Ascending aorta (tissue), 2 donors: ENCODE data around the gene HHAT. TPM values are rescaled to one million over a fixed set of nuclear protein-coding genes. Genes with fewer than 3 reads are reported as not detected.

Source experiments
- DNase-seq, 2 donors: peaks; one replicate each; pipeline ENCODE4 v3.0.0-alpha.2; 2019; ENCODE audit warnings: low spot score in 2 of 2
- H3K27ac ChIP-seq, 2 donors: fragments of 200-600 bp; sonication (generic); one replicate each; pipeline ENCODE4 v1.5.1; 2016 to 2017; ENCODE audit warnings: mild to moderate bottlenecking in 1 of 2
- H3K27me3 ChIP-seq: fragments of 200-600 bp; sonication (generic); one replicate; pipeline ENCODE4 v1.5.1; 2017
- H3K36me3 ChIP-seq, 2 donors: fragments of 200-600 bp; sonication (generic); one replicate each; pipeline ENCODE4 v1.5.1; 2016
- H3K4me1 ChIP-seq, 2 donors: fragments of 200-600 bp; sonication (generic); one replicate each; pipeline ENCODE4 v1.5.1; 2016 to 2017; ENCODE audit warnings: mild to moderate bottlenecking in 1 of 2
- H3K4me3 ChIP-seq, 2 donors: fragments of 200-600 bp; sonication (generic); one replicate each; pipeline ENCODE4 v1.5.1; 2016 to 2017; ENCODE audit warnings: mild to moderate bottlenecking in 1 of 2
- H3K9me3 ChIP-seq, 2 donors: fragments of 200-600 bp; sonication (generic); one replicate each; pipeline ENCODE4 v1.5.1; 2016
- intact Hi-C: fragments of 100-400 bp; cut with DNase I; formaldehyde crosslinking; loops from one replicate; pipeline ENCODE4 v1.15.1; 2023
- total RNA-seq: library from RNA; depleted of rRNA; stranded (reverse); fragments of >200 nt; gene quantifications from one replicate; pipeline ENCODE4 v1.1.0, GENCODE V29; 2016
- TF ChIP-seq, protein P1 (sequence below), 3 experiments: fragments of 200-600 bp in 2 of 3; fragments of 450-650 bp in 1 of 3; sonication (generic) in 2 of 3; IDR thresholded peaks; one replicate each; pipeline ENCODE4 v1.5.1; 2016 to 2019; ENCODE audit warnings: antibody characterized with exemption in 3 of 3, mild to moderate bottlenecking in 1 of 3, moderate library complexity in 1 of 3

The HHAT gene
- total RNA-seq, 1 donor from 2014 or later: 1.2 TPM

- Histone ChIP-seq H3K4me3 (no peak overlapping the region), H3K9me3 (no peaks in the 10 kb centered on the region), H3K27me3 (no peaks in the 10 kb centered on the region), H3K27ac (no peak overlapping the region), H3K4me1 (no peaks in the 10 kb centered on the region), H3K36me3 (no peaks in the 10 kb centered on the region)
- DNase-seq: no peak
- TF ChIP-seq, protein P1, sequence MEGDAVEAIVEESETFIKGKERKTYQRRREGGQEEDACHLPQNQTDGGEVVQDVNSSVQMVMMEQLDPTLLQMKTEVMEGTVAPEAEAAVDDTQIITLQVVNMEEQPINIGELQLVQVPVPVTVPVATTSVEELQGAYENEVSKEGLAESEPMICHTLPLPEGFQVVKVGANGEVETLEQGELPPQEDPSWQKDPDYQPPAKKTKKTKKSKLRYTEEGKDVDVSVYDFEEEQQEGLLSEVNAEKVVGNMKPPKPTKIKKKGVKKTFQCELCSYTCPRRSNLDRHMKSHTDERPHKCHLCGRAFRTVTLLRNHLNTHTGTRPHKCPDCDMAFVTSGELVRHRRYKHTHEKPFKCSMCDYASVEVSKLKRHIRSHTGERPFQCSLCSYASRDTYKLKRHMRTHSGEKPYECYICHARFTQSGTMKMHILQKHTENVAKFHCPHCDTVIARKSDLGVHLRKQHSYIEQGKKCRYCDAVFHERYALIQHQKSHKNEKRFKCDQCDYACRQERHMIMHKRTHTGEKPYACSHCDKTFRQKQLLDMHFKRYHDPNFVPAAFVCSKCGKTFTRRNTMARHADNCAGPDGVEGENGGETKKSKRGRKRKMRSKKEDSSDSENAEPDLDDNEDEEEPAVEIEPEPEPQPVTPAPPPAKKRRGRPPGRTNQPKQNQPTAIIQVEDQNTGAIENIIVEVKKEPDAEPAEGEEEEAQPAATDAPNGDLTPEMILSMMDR (IDR thresholded peaks at IDR 0.05): no peak
- intact Hi-C loops: no loop called here
Measured at GRCh38 chr1:210676539-210676938, 347.8 kb downstream of the HHAT start.

DNA sequence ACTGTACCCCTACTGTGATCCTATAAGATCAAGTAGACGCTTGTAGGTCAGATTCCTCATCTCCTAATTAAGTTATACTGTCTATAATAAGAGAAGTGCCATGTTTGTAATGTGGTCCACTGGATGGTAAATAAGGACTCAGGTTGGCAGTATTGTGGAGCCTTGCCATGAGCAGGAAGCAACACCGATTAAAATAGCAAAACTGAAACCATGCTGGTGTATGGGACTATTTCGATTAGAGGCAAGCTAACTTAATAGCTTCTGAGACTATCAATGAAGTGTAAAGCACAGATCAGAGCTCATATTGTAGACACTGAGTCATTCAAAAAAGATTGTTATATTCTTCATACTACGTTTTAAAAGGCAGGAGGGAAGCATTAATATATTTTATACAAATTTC, 348.8 kb downstream of the HHAT start:
- H3K27me3 ChIP-seq: no peaks in the 10 kb centered on the region
- no peaks in the 10 kb centered on the region for H3K9me3 ChIP-seq
- DNase-seq: no peak
- no peaks in the 10 kb centered on the region for H3K36me3 ChIP-seq
- H3K4me3 ChIP-seq: no peak overlapping the region
- intact Hi-C loops: no loop called here
- TF ChIP-seq, protein P1 (IDR thresholded peaks at IDR 0.05): no peak
- no peaks in the 10 kb centered on the region for H3K4me1 ChIP-seq
- no peak overlapping the region for H3K27ac ChIP-seq

GRCh38 chr1:210678306-210678705, 349.6 kb downstream of the HHAT start:
- Histone ChIP-seq H3K36me3 (no peaks in the 10 kb centered on the region), H3K27me3 (no peaks in the 10 kb centered on the region), H3K9me3 (no peaks in the 10 kb centered on the region), H3K4me1 (no peaks in the 10 kb centered on the region), H3K4me3 (no peak overlapping the region), H3K27ac (no peak overlapping the region)
- no peak for DNase-seq
- intact Hi-C loops: no loop called here
- TF ChIP-seq, protein P1 (IDR thresholded peaks at IDR 0.05): no peak

DNA sequence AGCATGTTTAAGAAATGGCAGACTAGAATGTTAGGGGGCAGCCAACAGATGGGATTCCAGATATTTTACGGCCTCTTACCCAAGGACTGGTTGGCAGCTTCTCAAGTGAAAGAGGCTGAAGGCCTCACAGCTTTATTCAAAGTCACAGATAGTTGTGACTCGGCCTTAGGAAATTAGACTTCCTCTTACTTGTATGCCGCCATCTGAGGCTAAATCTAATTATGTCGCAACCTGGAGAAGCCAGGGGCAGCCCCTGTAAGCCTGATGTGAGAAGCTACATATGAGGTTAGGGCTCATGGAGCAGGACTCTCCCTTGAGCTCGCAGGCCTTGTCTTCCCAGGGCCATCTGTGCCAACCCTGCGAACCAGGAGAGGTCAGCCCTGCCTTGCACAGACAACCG, 352.5 kb downstream of the HHAT start:
- no peaks in the 10 kb centered on the region for H3K27me3 ChIP-seq
- no peak overlapping the region for H3K27ac ChIP-seq
- DNase-seq: no peak
- no peaks in the 10 kb centered on the region for H3K9me3 ChIP-seq
- TF ChIP-seq, protein P1 (IDR thresholded peaks at IDR 0.05): no peak
- no peaks in the 10 kb centered on the region for H3K36me3 ChIP-seq
- intact Hi-C loops: no loop called here
- no peak overlapping the region for H3K4me3 ChIP-seq
- no peaks in the 10 kb centered on the region for H3K4me1 ChIP-seq

DNA sequence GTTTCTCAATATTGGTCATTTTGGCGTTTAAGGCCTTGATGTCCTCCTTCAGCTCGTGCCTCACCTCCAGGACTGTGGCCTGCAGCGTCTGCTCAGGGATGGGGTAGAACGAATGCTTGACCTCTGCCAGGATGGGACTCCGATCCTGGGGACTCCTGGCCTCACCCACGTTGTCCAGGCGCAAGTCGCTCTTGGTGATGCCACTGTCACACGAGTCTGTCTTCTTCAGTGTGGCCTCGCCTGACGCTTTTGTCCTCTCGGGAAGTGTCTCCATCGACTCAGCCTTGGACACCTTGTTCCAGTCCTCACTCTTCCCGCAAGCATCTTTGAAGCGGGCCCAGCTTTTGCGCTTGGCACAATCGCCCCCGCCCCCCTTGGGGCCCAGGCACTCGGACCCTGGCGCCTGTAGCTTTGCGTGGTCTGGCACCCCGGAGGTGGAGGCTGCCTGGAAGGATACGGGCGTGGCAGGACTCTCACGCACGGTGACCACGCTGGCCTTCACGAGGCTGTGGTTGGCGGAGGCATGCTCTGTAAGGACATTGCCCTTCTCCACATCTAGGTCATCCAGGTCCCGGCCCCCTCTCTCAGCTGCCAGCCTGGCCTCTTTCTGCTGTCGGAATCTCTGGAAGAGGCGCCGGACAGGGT, 354.8 kb downstream of the HHAT start:
- TF ChIP-seq, protein P1 (IDR thresholded peaks at IDR 0.05): no peak
- no peak for DNase-seq
- no peak overlapping the region for H3K27ac ChIP-seq
- no peaks in the 10 kb centered on the region for H3K4me1 ChIP-seq
- H3K36me3 ChIP-seq: no peaks in the 10 kb centered on the region
- no peak overlapping the region for H3K4me3 ChIP-seq
- H3K27me3 ChIP-seq: no peaks in the 10 kb centered on the region
- intact Hi-C loops: no loop called here
- no peaks in the 10 kb centered on the region for H3K9me3 ChIP-seq
